Parathyroid adenoma (tissue), 2 donors: ENCODE results near the gene AGBL5.

Experiments used
- H2AFZ ChIP-seq: fragments of 300-600 bp; sonication (generic); one replicate; pipeline ENCODE4 v1.7.0; 2017; ENCODE audit warnings: antibody characterized with exemption, mild to moderate bottlenecking
- H3K27ac ChIP-seq: fragments of 300-600 bp; sonication (generic); one replicate; pipeline ENCODE4 v1.7.0; 2017
- H3K27me3 ChIP-seq: fragments of 300-600 bp; sonication (generic); one replicate; pipeline ENCODE4 v1.7.0; 2017; ENCODE audit warnings: low read length; ENCODE audit not compliant: control insufficient read depth, insufficient read depth
- H3K36me3 ChIP-seq: fragments of 300-600 bp; sonication (generic); one replicate; pipeline ENCODE4 v1.7.0; 2017; ENCODE audit warnings: low read length; ENCODE audit not compliant: control insufficient read depth, insufficient read depth
- H3K4me1 ChIP-seq: fragments of 300-600 bp; sonication (generic); one replicate; pipeline ENCODE4 v1.7.0; 2017; ENCODE audit warnings: control low read depth
- H3K4me2 ChIP-seq: fragments of 300-600 bp; sonication (generic); one replicate; pipeline ENCODE4 v1.7.0; 2017; ENCODE audit warnings: low read length
- H3K4me3 ChIP-seq: fragments of 300-600 bp; sonication (generic); one replicate; pipeline ENCODE4 v1.7.0; 2017; ENCODE audit warnings: low read depth, low read length
- H3K79me2 ChIP-seq: fragments of 300-600 bp; sonication (generic); one replicate; pipeline ENCODE4 v1.7.0; 2017; ENCODE audit warnings: control low read depth
- H3K9ac ChIP-seq: fragments of 300-600 bp; sonication (generic); one replicate; pipeline ENCODE4 v1.7.0; 2017; ENCODE audit warnings: mild to moderate bottlenecking
- H3K9me3 ChIP-seq: fragments of 300-600 bp; sonication (generic); one replicate; pipeline ENCODE4 v1.7.0; 2017; ENCODE audit warnings: low read length; ENCODE audit not compliant: control insufficient read depth
- TF ChIP-seq, protein P1 (sequence below): fragments of 300-600 bp; sonication (generic); IDR thresholded peaks from one replicate; pipeline ENCODE4 v1.7.0; 2017; ENCODE audit warnings: antibody characterized with exemption, mild to moderate bottlenecking
- donor health status: primary hyperparathyroidism.

The AGBL5 gene

DNA sequence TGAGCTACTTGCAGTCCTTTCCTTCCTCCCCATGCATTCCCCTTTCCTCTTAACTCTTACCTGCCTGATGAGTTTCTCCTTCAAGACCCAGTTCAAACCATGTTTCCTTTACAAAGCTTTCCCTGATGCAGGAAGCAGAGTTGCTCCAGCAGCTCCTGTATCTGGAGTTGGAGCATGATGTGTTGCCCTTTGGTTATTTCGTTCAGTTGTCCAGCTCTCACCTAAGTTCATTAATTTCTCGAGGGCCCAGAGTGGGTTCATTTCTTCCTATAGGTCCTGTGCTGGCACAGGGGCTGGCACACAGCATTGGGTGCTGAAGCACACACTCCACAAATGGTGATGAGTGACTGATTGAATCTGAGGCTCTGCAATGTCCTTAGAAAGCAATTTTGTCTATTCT is 41.8 kb upstream of the AGBL5 start:
- Histone ChIP-seq H3K4me1 (peaks cover 32% of the 10 kb centered on the region), H3K9ac (no peak overlapping the region), H3K9me3 (no peaks in the 10 kb centered on the region), H3K79me2 (peaks cover 25% of the 10 kb centered on the region), H3K27me3 (no peaks in the 10 kb centered on the region), H3K4me2 (peak overlapping the region; percentile 20), H2AFZ (no peak overlapping the region), H3K36me3 (no peaks in the 10 kb centered on the region), H3K4me3 (no peak overlapping the region), H3K27ac (no peak overlapping the region)
- TF ChIP-seq, protein P1, sequence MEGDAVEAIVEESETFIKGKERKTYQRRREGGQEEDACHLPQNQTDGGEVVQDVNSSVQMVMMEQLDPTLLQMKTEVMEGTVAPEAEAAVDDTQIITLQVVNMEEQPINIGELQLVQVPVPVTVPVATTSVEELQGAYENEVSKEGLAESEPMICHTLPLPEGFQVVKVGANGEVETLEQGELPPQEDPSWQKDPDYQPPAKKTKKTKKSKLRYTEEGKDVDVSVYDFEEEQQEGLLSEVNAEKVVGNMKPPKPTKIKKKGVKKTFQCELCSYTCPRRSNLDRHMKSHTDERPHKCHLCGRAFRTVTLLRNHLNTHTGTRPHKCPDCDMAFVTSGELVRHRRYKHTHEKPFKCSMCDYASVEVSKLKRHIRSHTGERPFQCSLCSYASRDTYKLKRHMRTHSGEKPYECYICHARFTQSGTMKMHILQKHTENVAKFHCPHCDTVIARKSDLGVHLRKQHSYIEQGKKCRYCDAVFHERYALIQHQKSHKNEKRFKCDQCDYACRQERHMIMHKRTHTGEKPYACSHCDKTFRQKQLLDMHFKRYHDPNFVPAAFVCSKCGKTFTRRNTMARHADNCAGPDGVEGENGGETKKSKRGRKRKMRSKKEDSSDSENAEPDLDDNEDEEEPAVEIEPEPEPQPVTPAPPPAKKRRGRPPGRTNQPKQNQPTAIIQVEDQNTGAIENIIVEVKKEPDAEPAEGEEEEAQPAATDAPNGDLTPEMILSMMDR: no peak

DNA sequence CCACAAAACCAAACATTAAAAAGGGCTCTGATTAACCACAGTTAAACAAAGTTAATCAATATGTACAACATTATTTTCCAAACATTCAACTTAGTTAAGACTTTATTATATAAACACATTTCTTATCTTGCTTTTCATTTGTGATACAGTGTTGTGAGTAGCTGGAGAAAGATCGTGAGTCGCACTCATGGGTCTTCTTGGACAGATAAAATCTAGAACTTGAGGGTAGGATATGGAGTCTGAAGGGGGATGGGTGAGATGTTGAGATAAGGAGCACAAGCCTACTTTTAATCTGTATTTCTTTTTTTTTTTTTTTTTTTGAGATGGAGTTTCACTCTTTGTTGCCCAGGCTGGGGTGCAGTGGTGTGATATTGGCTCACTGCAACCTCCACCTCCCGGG is 41.3 kb upstream of the AGBL5 start:
- no peak overlapping the region for H3K9ac ChIP-seq
- H3K36me3 ChIP-seq: no peaks in the 10 kb centered on the region
- H3K27ac ChIP-seq: no peak overlapping the region
- no peak overlapping the region for H2AFZ ChIP-seq
- TF ChIP-seq, protein P1: no peak
- no peak overlapping the region for H3K4me3 ChIP-seq
- H3K9me3 ChIP-seq: no peaks in the 10 kb centered on the region
- no peaks in the 10 kb centered on the region for H3K27me3 ChIP-seq
- peaks cover 25% of the 10 kb centered on the region for H3K79me2 ChIP-seq
- peaks cover 36% of the 10 kb centered on the region for H3K4me1 ChIP-seq
- no peak overlapping the region for H3K4me2 ChIP-seq

DNA sequence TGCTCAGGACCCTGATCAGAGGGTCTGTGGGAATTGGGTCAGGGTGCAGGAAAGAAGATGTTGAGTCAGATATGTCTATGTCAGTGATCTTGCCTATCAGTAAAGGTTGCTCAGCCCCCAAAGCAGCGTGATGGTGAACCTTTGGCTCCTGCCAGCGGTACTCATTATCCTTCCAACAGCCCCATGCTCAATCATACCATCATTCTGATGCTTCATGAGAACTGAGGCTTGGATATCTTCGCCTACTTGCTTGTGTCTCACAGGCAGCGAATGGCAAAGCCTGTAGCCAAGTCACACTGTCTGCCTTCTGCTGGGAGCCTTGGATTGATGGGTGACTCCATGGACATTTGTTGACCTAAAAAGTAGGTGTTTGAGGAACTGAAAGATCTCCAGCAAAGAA is 37.7 kb upstream of the AGBL5 start:
- H3K79me2 ChIP-seq: peaks cover 16% of the 10 kb centered on the region
- H3K27ac ChIP-seq: no peak overlapping the region
- TF ChIP-seq, protein P1: no peak
- no peaks in the 10 kb centered on the region for H3K9me3 ChIP-seq
- peaks cover 25% of the 10 kb centered on the region for H3K4me1 ChIP-seq
- H3K9ac ChIP-seq: no peak overlapping the region
- no peak overlapping the region for H3K4me3 ChIP-seq
- H3K27me3 ChIP-seq: no peaks in the 10 kb centered on the region
- no peaks in the 10 kb centered on the region for H3K36me3 ChIP-seq
- no peak overlapping the region for H2AFZ ChIP-seq
- H3K4me2 ChIP-seq: no peak overlapping the region

DNA sequence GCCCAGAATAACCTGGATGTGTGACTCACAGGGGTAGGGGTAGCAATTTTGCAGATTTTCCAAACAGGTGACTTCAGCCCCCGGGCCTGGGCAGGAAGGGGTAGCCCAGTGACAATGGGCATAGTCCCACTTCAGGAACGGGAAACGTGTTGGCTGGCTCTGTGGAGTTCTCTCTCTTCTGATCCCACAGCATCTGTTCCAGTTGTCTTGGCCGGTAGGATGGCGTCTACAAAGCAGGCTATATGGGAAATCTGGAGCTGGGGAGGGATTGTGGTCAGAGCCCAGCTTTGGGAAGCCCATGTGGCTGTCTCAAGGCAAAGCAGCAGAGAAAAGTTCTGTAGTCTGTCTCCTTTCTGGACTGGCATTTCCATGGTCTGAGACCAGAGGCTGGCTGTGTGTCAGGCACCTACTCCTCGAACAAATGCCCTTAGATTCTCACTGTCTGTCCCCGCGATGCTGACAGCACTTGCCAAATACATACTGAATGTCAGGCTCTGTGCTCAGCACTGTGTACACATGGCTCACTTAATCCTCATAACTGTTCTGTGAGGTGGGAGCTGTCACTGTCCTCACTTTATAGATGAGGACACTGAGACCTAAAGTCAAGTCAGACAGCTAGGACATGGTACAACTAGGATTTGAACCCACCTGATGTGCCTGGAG is 36.6 kb upstream of the AGBL5 start:
- Histone ChIP-seq H3K4me3 (no peak overlapping the region), H2AFZ (no peak overlapping the region), H3K36me3 (no peaks in the 10 kb centered on the region), H3K27ac (peak overlapping the region; percentile 45), H3K4me1 (peaks cover 21% of the 10 kb centered on the region), H3K79me2 (peaks cover 25% of the 10 kb centered on the region), H3K9ac (no peak overlapping the region), H3K4me2 (no peak overlapping the region), H3K27me3 (no peaks in the 10 kb centered on the region), H3K9me3 (no peaks in the 10 kb centered on the region)
- TF ChIP-seq, protein P1: no peak

DNA sequence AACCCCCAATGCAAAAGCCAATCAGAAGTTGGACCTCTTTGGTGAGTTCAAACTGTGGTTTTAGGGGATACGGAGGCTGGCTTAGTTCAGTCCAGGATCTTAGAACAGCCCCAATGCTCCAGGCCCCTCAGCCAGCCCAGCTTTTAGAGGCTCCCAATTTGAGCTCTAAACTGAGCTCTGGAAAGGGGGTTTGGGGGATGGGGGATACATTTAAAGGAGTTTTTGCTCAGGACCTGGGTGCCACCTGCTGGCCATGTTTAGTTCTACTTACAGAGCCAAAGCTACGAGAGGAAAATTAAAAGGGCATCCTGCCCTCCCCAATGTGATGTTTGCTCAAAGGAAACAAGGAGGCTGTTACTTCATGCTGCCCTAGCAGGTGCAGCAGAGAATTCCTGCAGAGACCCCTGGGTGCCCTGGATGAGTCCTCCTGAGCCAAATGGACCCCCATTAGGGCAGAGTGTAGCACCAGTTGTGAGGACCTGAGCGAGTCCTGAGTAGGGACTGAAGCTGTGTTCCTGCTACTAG is 34.6 kb upstream of the AGBL5 start:
- TF ChIP-seq, protein P1: peak; percentile 76
- no peaks in the 10 kb centered on the region for H3K36me3 ChIP-seq
- H3K4me2 ChIP-seq: no peak overlapping the region
- H3K9ac ChIP-seq: no peak overlapping the region
- H2AFZ ChIP-seq: no peak overlapping the region
- no peak overlapping the region for H3K27ac ChIP-seq
- H3K4me3 ChIP-seq: no peak overlapping the region
- H3K27me3 ChIP-seq: no peaks in the 10 kb centered on the region
- H3K79me2 ChIP-seq: peaks cover 32% of the 10 kb centered on the region
- H3K9me3 ChIP-seq: no peaks in the 10 kb centered on the region
- H3K4me1 ChIP-seq: peaks cover 18% of the 10 kb centered on the region
